OCI-LY7 (cell line): ENCODE results near the gene C6orf132. TPM values are rescaled to one million over a fixed set of nuclear protein-coding genes. Genes with fewer than 3 reads are reported as not detected.

Experiments used
- BruUV-seq: library from RNA; stranded (reverse); fragments of 400-500 nt; replicated peaks from 2 replicates; lab custom pipeline; 2021; lab: Mats Ljungman, UMichigan
- CTCF ChIA-PET: fragments of 300-600 bp; sonication (Branson Sonifier 250); formaldehyde crosslinking; loops from one replicate; lab custom pipeline; 2022; ENCODE audit warnings: antibody characterized with exemption; ENCODE audit not compliant: unreplicated experiment; lab: Charles Lee
- POLR2A ChIA-PET: fragments of 300-600 bp; sonication (Branson Sonifier 250); formaldehyde crosslinking; loops from one replicate; lab custom pipeline; 2022; ENCODE audit warnings: antibody characterized with exemption; lab: Charles Lee
- DNase-seq: peaks from one replicate; pipeline ENCODE4 v3.0.0-alpha.2; 2015; ENCODE audit warnings: low spot score
- H2AFZ ChIP-seq: fragments of 200-600 bp; sonication (generic), shearing (Covaris generic); 2 replicates; pipeline ENCODE4 v1.6.1; 2014; ENCODE audit warnings: mild to moderate bottlenecking, antibody characterized with exemption, low read length, moderate library complexity
- H3K27ac ChIP-seq: fragments of 200-600 bp; sonication (generic); 2 replicates; pipeline ENCODE4 v1.5.1; 2014; ENCODE audit warnings: mixed run types, low read depth, mild to moderate bottlenecking, moderate library complexity, low read length, inconsistent platforms; ENCODE audit not compliant: poor library complexity, severe bottlenecking
- H3K36me3 ChIP-seq: fragments of 200-600 bp; sonication (generic); 2 replicates; pipeline ENCODE4 v1.6.1; 2014; ENCODE audit warnings: mild to moderate bottlenecking, antibody characterized with exemption, low read length, moderate library complexity, mixed read lengths; ENCODE audit not compliant: insufficient read depth
- H3K4me1 ChIP-seq: fragments of 200-600 bp; sonication (generic); 2 replicates; pipeline ENCODE4 v1.5.1; 2014; ENCODE audit warnings: mild to moderate bottlenecking, low read length; ENCODE audit not compliant: insufficient read depth, poor library complexity, severe bottlenecking
- H3K4me2 ChIP-seq: fragments of 200-600 bp; sonication (generic); 2 replicates; pipeline ENCODE4 v1.6.1; 2014; ENCODE audit warnings: mild to moderate bottlenecking, low read length
- H3K4me3 ChIP-seq: fragments of 200-600 bp; sonication (generic); 2 replicates; pipeline ENCODE4 v1.5.1; 2014; ENCODE audit warnings: mild to moderate bottlenecking, low read depth, low read length; ENCODE audit not compliant: poor library complexity, severe bottlenecking
- H3K79me2 ChIP-seq: fragments of 200-600 bp; sonication (generic); 2 replicates; pipeline ENCODE4 v1.6.1; 2016; ENCODE audit warnings: low read depth, mild to moderate bottlenecking, low read length, moderate library complexity, mixed read lengths; ENCODE audit not compliant: insufficient read depth
- H3K9me2 ChIP-seq: fragments of 200-600 bp; sonication (generic); 2 replicates; pipeline ENCODE4 v1.6.1; 2016; ENCODE audit warnings: mild to moderate bottlenecking, low read length, mixed read lengths; ENCODE audit not compliant: insufficient read depth
- H3K9me3 ChIP-seq: fragments of 200-600 bp; sonication (generic); 2 replicates; pipeline ENCODE4 v1.6.1; 2014; ENCODE audit warnings: mild to moderate bottlenecking, mixed run types, low read length, mixed read lengths
- H4K20me1 ChIP-seq: fragments of 200-600 bp; sonication (generic); 2 replicates; pipeline ENCODE4 v1.6.1; 2014; ENCODE audit warnings: mild to moderate bottlenecking, antibody characterized with exemption, low read length, moderate library complexity, mixed read lengths; ENCODE audit not compliant: insufficient read depth
- CTCF ChIP-seq: fragments of 200-600 bp; sonication (generic); conservative IDR thresholded peaks from 2 replicates; pipeline ENCODE4 v1.5.1; 2014; ENCODE audit warnings: mild to moderate bottlenecking, antibody characterized with exemption, low read length, moderate library complexity, mixed read lengths
- EZH2phosphoT487 ChIP-seq: fragments of 200-600 bp; sonication (generic); IDR thresholded peaks from 2 replicates; pipeline ENCODE4 v1.6.1; 2018; ENCODE audit warnings: low read depth, borderline replicate concordance, mild to moderate bottlenecking, mixed run types, antibody characterized with exemption, low read length, moderate library complexity, mixed read lengths
- intact Hi-C: fragments of 100-400 bp; cut with micrococcal nuclease; formaldehyde crosslinking; loops from one replicate; pipeline ENCODE4 v1.10.0; 2022; ENCODE audit not compliant: unreplicated experiment
- total RNA-seq, 2 experiments: library from RNA; depleted of rRNA in 1 of 2; stranded (reverse); fragments of >200 nt in 1 of 2; shearing (Covaris generic) in 1 of 2; gene quantifications; 2 replicates each; pipeline ENCODE4 v1.2.3, GENCODE V29; 2014 to 2022

The C6orf132 gene
- total RNA-seq, 2 experiments from 2014 or later: 0.03 TPM; not detected in 1

- no peaks in the 10 kb centered on the region for H3K79me2 ChIP-seq
- no peaks in the 10 kb centered on the region for H3K36me3 ChIP-seq
- intact Hi-C loops: no loop called here
- no peaks in the 10 kb centered on the region for H4K20me1 ChIP-seq
- POLR2A ChIA-PET: no interaction called here
- no peak overlapping the region for H2AFZ ChIP-seq
- H3K9me2 ChIP-seq: no peaks in the 10 kb centered on the region
- no peaks in the 10 kb centered on the region for H3K9me3 ChIP-seq
- no peaks in the 10 kb centered on the region for H3K4me1 ChIP-seq
- TF ChIP-seq CTCF (no peak), EZH2phosphoT487 (no peak)
- H3K4me3 ChIP-seq: no peak overlapping the region
- CTCF ChIA-PET: no interaction called here
- no peak overlapping the region for H3K27ac ChIP-seq
- DNase-seq: no peak
- H3K4me2 ChIP-seq: no peak overlapping the region
- BruUV-seq: no TSS peak
These were observed 13.1 kb downstream of the C6orf132 start for GRCh38 chr6:42129360-42129676.

GRCh38 chr6:42128460-42129359 is 13.7 kb downstream of the C6orf132 start:
- Histone ChIP-seq H3K4me1 (no peaks in the 10 kb centered on the region), H3K4me3 (no peak overlapping the region), H3K36me3 (no peaks in the 10 kb centered on the region), H3K9me3 (no peaks in the 10 kb centered on the region), H4K20me1 (no peaks in the 10 kb centered on the region), H3K79me2 (no peaks in the 10 kb centered on the region), H2AFZ (no peak overlapping the region), H3K4me2 (no peak overlapping the region), H3K9me2 (no peaks in the 10 kb centered on the region), H3K27ac (no peak overlapping the region)
- DNase-seq: no peak
- ChIA-PET CTCF (no interaction called here), POLR2A (no interaction called here)
- intact Hi-C loops: no loop called here
- no TSS peak for BruUV-seq
- TF ChIP-seq EZH2phosphoT487 (no peak), CTCF (no peak)

- TF ChIP-seq EZH2phosphoT487: no peak
- TF ChIP-seq CTCF: no peak
- no peaks in the 10 kb centered on the region for H3K9me2 ChIP-seq
- no peaks in the 10 kb centered on the region for H4K20me1 ChIP-seq
- no peak for DNase-seq
- H2AFZ ChIP-seq: no peak overlapping the region
- H3K27ac ChIP-seq: no peak overlapping the region
- H3K79me2 ChIP-seq: no peaks in the 10 kb centered on the region
- H3K9me3 ChIP-seq: no peaks in the 10 kb centered on the region
- POLR2A ChIA-PET: interaction anchor here (1.0 kb wide), 1 partner anchor 13 kb away, joined by 3 read pairs; no protein-coding TSS in a partner anchor
- no peaks in the 10 kb centered on the region for H3K4me1 ChIP-seq
- CTCF ChIA-PET: no interaction called here
- intact Hi-C loops: no loop called here
- no peak overlapping the region for H3K4me3 ChIP-seq
- BruUV-seq: no TSS peak
- no peaks in the 10 kb centered on the region for H3K36me3 ChIP-seq
- H3K4me2 ChIP-seq: no peak overlapping the region
These were observed 16.8 kb downstream of the C6orf132 start for GRCh38 chr6:42125663-42126062.
